NT2/D1 (cell line): ENCODE data around the gene SH3GL2.

Source experiments
- YY1 ChIP-seq: IDR thresholded peaks from 2 replicates; pipeline ENCODE4 v1.6.1; 2011; ENCODE audit not compliant: insufficient read length, insufficient read depth
- ZNF274 ChIP-seq: IDR thresholded peaks from 2 replicates; pipeline ENCODE4 v1.6.1; 2011; ENCODE audit warnings: mild to moderate bottlenecking, low read depth, low read length

- TF ChIP-seq ZNF274 (no peak), YY1 (no peak)
Observed at GRCh38 chr9:17535176-17535575, 43.7 kb upstream of the SH3GL2 start.
